ENCODE measurements around the gene ARID1B. TPM values are rescaled to one million over a fixed set of nuclear protein-coding genes. Genes with fewer than 3 reads are reported as not detected.

Gene ARID1B
- total and polyA plus RNA-seq, 12 donors: 11.2 to 63.2 (median 52.2) TPM

GRCh38 chr6:157205473-157206358 is 428.5 kb downstream of the ARID1B start:
- DNase-seq: no peak
- Histone ChIP-seq H3K4me3 (no peak overlapping the region), H3K27ac (no peak overlapping the region), H3K36me3 (peaks cover 0 to 97% (median 46%) of the 10 kb centered on the region in 9 donors), H3K4me1 (no peaks in the 10 kb centered on the region), H3K27me3 (no peaks in the 10 kb centered on the region), H3K9me3 (no peaks in the 10 kb centered on the region)
- TF ChIP-seq CTCF (IDR thresholded peaks at IDR 0.05): no peak
- intact Hi-C loops (cut with DNase I): loop anchor here in 1 of 10 donors (1.0 kb wide), 1 partner anchor 14 kb away; no protein-coding TSS in a partner anchor
- 82 to 84% methylated on average over 11 of the region's 11 CpGs for WGBS, 2 donors
- no peak for ATAC-seq

- Histone ChIP-seq H3K4me1 (no peaks in the 10 kb centered on the region), H3K27ac (no peak overlapping the region), H3K27me3 (no peaks in the 10 kb centered on the region), H3K36me3 (peaks cover 0 to 90% (median 39%) of the 10 kb centered on the region in 9 donors), H3K4me3 (no peak overlapping the region), H3K9me3 (no peaks in the 10 kb centered on the region)
- peak in 1 of 8 donors; percentile 20 for ATAC-seq
- WGBS, 2 donors: 96% methylated on average over 23 of the region's 23 CpGs
- intact Hi-C loops (cut with DNase I): no loop called here
- no peak for TF ChIP-seq CTCF (IDR thresholded peaks at IDR 0.05)
- DNase-seq: no peak
Measured at GRCh38 chr6:157206359-157206815, 429.2 kb downstream of the ARID1B start.

GRCh38 chr6:157207521-157208076 is 430.4 kb downstream of the ARID1B start:
- no peaks in the 10 kb centered on the region for H3K27me3 ChIP-seq
- DNase-seq: no peak
- no peak overlapping the region for H3K4me3 ChIP-seq
- H3K4me1 ChIP-seq: peaks cover 0 to 4% (median 0%) of the 10 kb centered on the region in 9 donors
- ATAC-seq: peak in 2 of 8 donors; percentile 22 to 25
- intact Hi-C loops (cut with DNase I): no loop called here
- WGBS, 2 donors: 86 to 87% methylated on average over 15 of the region's 15 CpGs
- H3K36me3 ChIP-seq: peaks cover 0 to 78% (median 30%) of the 10 kb centered on the region in 9 donors
- H3K9me3 ChIP-seq: no peaks in the 10 kb centered on the region
- no peak for TF ChIP-seq CTCF (IDR thresholded peaks at IDR 0.05)
- H3K27ac ChIP-seq: no peak overlapping the region

GRCh38 chr6:157209865-157210530 is 432.8 kb downstream of the ARID1B start:
- WGBS, 2 donors: 92 to 93% methylated on average over 10 of the region's 10 CpGs
- intact Hi-C loops (cut with DNase I): no loop called here

More at GRCh38 chr6:157209865-157210530, 432.8 kb downstream of the ARID1B start:
- ATAC-seq (no peak), DNase-seq (no peak)
- H3K4me3 ChIP-seq: no peak overlapping the region
- H3K36me3 ChIP-seq: peaks cover 0 to 54% (median 24%) of the 10 kb centered on the region in 9 donors
- H3K9me3 ChIP-seq: no peaks in the 10 kb centered on the region
- TF ChIP-seq CTCF (IDR thresholded peaks at IDR 0.05): no peak
- H3K4me1 ChIP-seq: peaks cover 0 to 4% (median 0%) of the 10 kb centered on the region in 9 donors
- H3K27me3 ChIP-seq: no peaks in the 10 kb centered on the region
- H3K27ac ChIP-seq: no peak overlapping the region

Measured in heart right ventricle (tissue), 16 donors.